ENCODE data around the gene RBMS1. TPM values are rescaled to one million over a fixed set of nuclear protein-coding genes. Genes with fewer than 3 reads are reported as not detected.

RBMS1 gene
- total and polyA plus RNA-seq, 2 donors (not counting 1 experiment from before 2014, with no cell fraction given): 18.0 to 36.7 TPM

DNA sequence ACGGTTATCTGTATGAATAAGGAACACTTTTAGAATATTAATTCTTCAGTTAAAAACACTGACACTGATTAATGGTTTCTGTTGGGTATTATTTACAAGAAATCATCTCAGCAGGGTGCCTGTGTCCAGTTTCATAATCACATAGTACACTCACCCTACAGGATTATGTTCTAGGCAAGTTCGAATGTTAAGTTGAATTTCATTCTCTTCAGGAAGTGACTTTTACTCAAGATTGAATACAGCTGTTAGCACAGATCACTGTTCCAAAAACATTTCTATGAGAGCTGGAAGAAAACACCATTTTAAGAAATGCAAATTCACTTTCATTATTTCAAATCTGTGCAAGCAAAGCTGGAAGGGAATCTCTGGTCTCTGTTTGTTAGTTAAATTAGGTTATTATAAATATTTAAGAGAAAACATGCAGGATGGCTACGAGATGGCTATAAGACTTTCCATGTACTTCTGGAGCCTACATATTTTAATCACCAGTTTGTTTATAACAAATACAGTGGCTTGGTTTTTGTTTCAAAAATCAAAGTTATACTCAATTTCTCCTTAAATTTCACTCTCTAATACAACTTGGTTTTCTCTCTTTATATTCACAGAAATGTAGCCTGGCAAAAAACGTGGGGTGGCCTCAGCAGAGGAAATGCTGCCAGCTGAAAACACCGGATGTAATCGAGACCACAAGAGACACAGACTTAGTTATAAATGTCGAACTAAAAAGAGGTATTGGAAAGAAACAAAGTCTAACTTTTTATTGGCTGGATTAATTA lies 65.8 kb downstream of the RBMS1 start:
- WGBS (ENCODE audit: insufficient coverage): no CpG with 5 or more reads among the region's 7 CpGs
- Mint-ChIP-seq H3K4me1 (peaks cover 35% of the 10 kb centered on the region), H3K27me3 (peaks cover 2% of the 10 kb centered on the region), H3K9me3 (ENCODE audit: insufficient read depth) (no peaks in the 10 kb centered on the region), H3K27ac (peak overlapping the region; percentile 57), H3K4me3 (peak overlapping the region; percentile 75)
- Histone ChIP-seq H3K4me2 (replicated peaks; ENCODE audit: low read depth, low read length, poor library complexity, severe bottlenecking) (peak overlapping the region; percentile 61), H3K4me3 (ENCODE audit: control extremely low read depth in 1 of 5, extremely low read depth in 1 of 5, insufficient read depth in 1 of 5, low read depth in 2 of 5, low read length in 4 of 5) (peak overlapping the region in 3 of 5 experiments; percentile 14 to 49 (median 16)), H3K9ac (ENCODE audit: low read length) (peak overlapping the region; percentile 14), H3K36me3 (replicated peaks in 1 of 2; ENCODE audit: control extremely low read depth in 1 of 2, control insufficient read depth in 1 of 2, extremely low read depth in 1 of 2, insufficient read depth in 2 of 2, low read length in 1 of 2) (no peaks in the 10 kb centered on the region), H3K4me1 (ENCODE audit: control insufficient read depth in 2 of 2, insufficient read depth in 2 of 2, low read length in 2 of 2) (peaks cover 30 to 35% of the 10 kb centered on the region in 2 donors), H3K79me2 (ENCODE audit: control insufficient read depth, insufficient read depth, low read length) (no peaks in the 10 kb centered on the region), H3K9me3 (ENCODE audit: control extremely low read depth in 1 of 3, control insufficient read depth in 2 of 3, insufficient read depth in 1 of 3, low read length in 2 of 3) (no peaks in the 10 kb centered on the region), H2AFZ (ENCODE audit: insufficient read depth, low read depth, low read length, poor library complexity, severe bottlenecking) (peak overlapping the region; percentile 35), H3K27ac (ENCODE audit: low read length in 2 of 2) (peak overlapping the region in 1 of 2 donors; percentile 57), H3K27me3 (replicated peaks in 1 of 4; ENCODE audit: control extremely low read depth in 1 of 4, control insufficient read depth in 3 of 4, insufficient read depth in 4 of 4, low read length in 3 of 4) (no peaks in the 10 kb centered on the region), H4K20me1 (ENCODE audit: control insufficient read depth, insufficient read depth, low read length, poor library complexity, severe bottlenecking) (no peaks in the 10 kb centered on the region)
- ChIA-PET CTCF (interaction anchor here (0.7 to 3.5 kb wide), 12 partner anchors 10 to 566 kb away, joined by 3 to 30 read pairs (median 4); no protein-coding TSS in a partner anchor), POLR2A (interaction anchor here (0.8 to 1.9 kb wide), 3 partner anchors 14 to 21 kb away, joined by 3 to 10 read pairs (median 4); no protein-coding TSS in a partner anchor)
- TF ChIP-seq EZH2 (IDR thresholded peaks at IDR 0.05; ENCODE audit: borderline replicate concordance, insufficient read depth, low read depth, low read length, poor library complexity, severe bottlenecking): no peak
- TF ChIP-seq, protein P1, sequence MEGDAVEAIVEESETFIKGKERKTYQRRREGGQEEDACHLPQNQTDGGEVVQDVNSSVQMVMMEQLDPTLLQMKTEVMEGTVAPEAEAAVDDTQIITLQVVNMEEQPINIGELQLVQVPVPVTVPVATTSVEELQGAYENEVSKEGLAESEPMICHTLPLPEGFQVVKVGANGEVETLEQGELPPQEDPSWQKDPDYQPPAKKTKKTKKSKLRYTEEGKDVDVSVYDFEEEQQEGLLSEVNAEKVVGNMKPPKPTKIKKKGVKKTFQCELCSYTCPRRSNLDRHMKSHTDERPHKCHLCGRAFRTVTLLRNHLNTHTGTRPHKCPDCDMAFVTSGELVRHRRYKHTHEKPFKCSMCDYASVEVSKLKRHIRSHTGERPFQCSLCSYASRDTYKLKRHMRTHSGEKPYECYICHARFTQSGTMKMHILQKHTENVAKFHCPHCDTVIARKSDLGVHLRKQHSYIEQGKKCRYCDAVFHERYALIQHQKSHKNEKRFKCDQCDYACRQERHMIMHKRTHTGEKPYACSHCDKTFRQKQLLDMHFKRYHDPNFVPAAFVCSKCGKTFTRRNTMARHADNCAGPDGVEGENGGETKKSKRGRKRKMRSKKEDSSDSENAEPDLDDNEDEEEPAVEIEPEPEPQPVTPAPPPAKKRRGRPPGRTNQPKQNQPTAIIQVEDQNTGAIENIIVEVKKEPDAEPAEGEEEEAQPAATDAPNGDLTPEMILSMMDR (IDR thresholded peaks at IDR 0.05): no peak
- peak; percentile 55 for DNase-seq
- peak; percentile 39 for ATAC-seq (ENCODE audit: low read depth)
- intact Hi-C loops (cut with micrococcal nuclease): loop anchor here (2.0 to 5.0 kb wide), 2 partner anchors 21 to 36 kb away; no protein-coding TSS in a partner anchor

DNA sequence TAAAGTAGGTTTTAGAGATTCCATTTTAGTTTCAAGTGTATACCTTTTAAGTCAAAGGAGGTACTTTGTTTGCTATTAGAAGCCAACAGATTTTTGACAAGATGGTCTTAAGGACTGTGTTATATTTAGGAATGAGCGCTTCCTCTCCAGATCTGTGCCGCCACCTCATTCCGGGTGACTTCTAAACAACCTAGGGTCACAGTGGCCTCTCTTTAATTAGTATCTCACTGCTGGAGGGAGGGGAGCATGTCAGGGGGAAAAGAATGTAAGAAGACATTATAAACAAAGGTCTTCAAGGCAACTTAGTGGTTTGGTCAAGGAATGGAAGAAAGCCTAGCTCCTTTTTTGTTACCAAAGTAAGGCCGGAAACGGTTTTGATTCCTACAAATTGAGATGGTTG lies 67.0 kb downstream of the RBMS1 start:
- 100% methylated on average over 1 of the region's 5 CpGs for WGBS (ENCODE audit: insufficient coverage)
- ChIA-PET CTCF (interaction anchor here (0.9 kb wide), 1 partner anchor 43 kb away, joined by 3 read pairs; no protein-coding TSS in a partner anchor), POLR2A (interaction anchor here (0.5 kb wide), 1 partner anchor 12 kb away, joined by 6 read pairs; no protein-coding TSS in a partner anchor)
- no peaks in the 10 kb centered on the region for H3K9me3 ChIP-seq (ENCODE audit: control extremely low read depth in 1 of 3, control insufficient read depth in 2 of 3, insufficient read depth in 1 of 3, low read length in 2 of 3)
- DNase-seq: no peak
- H3K9me3 Mint-ChIP-seq (ENCODE audit: insufficient read depth): no peaks in the 10 kb centered on the region
- H4K20me1 ChIP-seq (ENCODE audit: control insufficient read depth, insufficient read depth, low read length, poor library complexity, severe bottlenecking): no peaks in the 10 kb centered on the region
- H3K4me1 Mint-ChIP-seq: peaks cover 38% of the 10 kb centered on the region
- H3K79me2 ChIP-seq (ENCODE audit: control insufficient read depth, insufficient read depth, low read length): no peaks in the 10 kb centered on the region
- ATAC-seq (ENCODE audit: low read depth): no peak
- TF ChIP-seq, protein P1 (IDR thresholded peaks at IDR 0.05): no peak
- TF ChIP-seq EZH2 (IDR thresholded peaks at IDR 0.05; ENCODE audit: borderline replicate concordance, insufficient read depth, low read depth, low read length, poor library complexity, severe bottlenecking): no peak
- H3K27me3 ChIP-seq (replicated peaks in 1 of 4; ENCODE audit: control extremely low read depth in 1 of 4, control insufficient read depth in 3 of 4, insufficient read depth in 4 of 4, low read length in 3 of 4): no peaks in the 10 kb centered on the region
- H3K27ac ChIP-seq (ENCODE audit: low read length in 2 of 2): no peak overlapping the region
- no peak overlapping the region for H3K4me3 Mint-ChIP-seq
- no peak overlapping the region for H3K9ac ChIP-seq (ENCODE audit: low read length)
- no peak overlapping the region for H3K4me2 ChIP-seq (replicated peaks; ENCODE audit: low read depth, low read length, poor library complexity, severe bottlenecking)
- intact Hi-C loops (cut with micrococcal nuclease): loop anchor here (5.0 kb wide), 1 partner anchor 34 kb away; no protein-coding TSS in a partner anchor
- peaks cover 3% of the 10 kb centered on the region for H3K27me3 Mint-ChIP-seq
- H3K36me3 ChIP-seq (replicated peaks in 1 of 2; ENCODE audit: control extremely low read depth in 1 of 2, control insufficient read depth in 1 of 2, extremely low read depth in 1 of 2, insufficient read depth in 2 of 2, low read length in 1 of 2): no peaks in the 10 kb centered on the region
- H3K4me1 ChIP-seq (ENCODE audit: control insufficient read depth in 2 of 2, insufficient read depth in 2 of 2, low read length in 2 of 2): peaks cover 27 to 33% of the 10 kb centered on the region in 2 donors
- no peak overlapping the region for H2AFZ ChIP-seq (ENCODE audit: insufficient read depth, low read depth, low read length, poor library complexity, severe bottlenecking)
- no peak overlapping the region for H3K4me3 ChIP-seq (ENCODE audit: control extremely low read depth in 1 of 5, extremely low read depth in 1 of 5, insufficient read depth in 1 of 5, low read depth in 2 of 5, low read length in 4 of 5)
- peak overlapping the region; percentile 28 for H3K27ac Mint-ChIP-seq
